ENCODE results near the gene GNG7. TPM values are rescaled to one million over a fixed set of nuclear protein-coding genes. Genes with fewer than 3 reads are reported as not detected.
A peak's percentile ranks its signal among the peaks of the same experiment; 100 is the strongest.
"Not testable (repeated sequence)": the region's sequence is repeated elsewhere in the genome, so short reads cannot be mapped to it uniquely, and the experiment has no call there.

GNG7 gene
- total RNA-seq, 1 donor from 2014 or later, result 0.96 TPM

- no peaks in the 10 kb centered on the region for H3K9me3 ChIP-seq
- peak overlapping the region in 1 of 2 donors; percentile 61 for H3K4me3 ChIP-seq
- peak overlapping the region; percentile 92 to 94 for H3K27ac ChIP-seq
- no peak for DNase-seq (ENCODE audit: low spot score in 2 of 2)
- H3K4me1 ChIP-seq, result peaks cover 0 to 9% of the 10 kb centered on the region in 2 donors
- intact Hi-C loops (cut with DNase I), result loop anchor here (1.0 to 2.0 kb wide), 6 partner anchors 16 to 185 kb away; partner anchors contain the start of gene TIMM13
- peak in 1 of 3 experiments; percentile 9 for TF ChIP-seq CTCF (IDR thresholded peaks at IDR 0.05)
- no peaks in the 10 kb centered on the region for H3K36me3 ChIP-seq
- H3K27me3 ChIP-seq, result no peaks in the 10 kb centered on the region
Measured at GRCh38 chr19:2611483-2612464, 90.7 kb downstream of the GNG7 start.

- H3K4me1 ChIP-seq, result peaks cover 0 to 9% of the 10 kb centered on the region in 2 donors
- H3K27me3 ChIP-seq, result no peaks in the 10 kb centered on the region
- peak; percentile 93 to 99 (median 94) for TF ChIP-seq CTCF (IDR thresholded peaks at IDR 0.05)
- H3K36me3 ChIP-seq, result no peaks in the 10 kb centered on the region
- H3K27ac ChIP-seq, result peak overlapping the region; percentile 92 to 94
- H3K9me3 ChIP-seq, result no peaks in the 10 kb centered on the region
- peak overlapping the region; percentile 51 to 61 for H3K4me3 ChIP-seq
- intact Hi-C loops (cut with DNase I), result loop anchor here (1.0 to 2.0 kb wide), 5 partner anchors 16 to 184 kb away; partner anchors contain the start of gene TIMM13
- DNase-seq (ENCODE audit: low spot score in 2 of 2), result peak; percentile 80 to 97
Measured at GRCh38 chr19:2610637-2611482, 91.6 kb downstream of the GNG7 start.

GRCh38 chr19:2609389-2610116 lies 92.9 kb downstream of the GNG7 start:
- Histone ChIP-seq H3K27ac (peak overlapping the region; percentile 92 to 94), H3K27me3 (no peaks in the 10 kb centered on the region), H3K36me3 (no peaks in the 10 kb centered on the region), H3K4me1 (peaks cover 0 to 9% of the 10 kb centered on the region in 2 donors), H3K4me3 (no peak overlapping the region), H3K9me3 (no peaks in the 10 kb centered on the region)
- TF ChIP-seq CTCF (IDR thresholded peaks at IDR 0.05), result no peak
- peak in 1 of 2 donors; percentile 60 for DNase-seq (ENCODE audit: low spot score in 2 of 2)
- intact Hi-C loops (cut with DNase I), result loop anchor here (2.0 kb wide), 2 partner anchors 67 to 183 kb away; partner anchors contain the start of gene TIMM13

GRCh38 chr19:2609034-2609388 lies 93.5 kb downstream of the GNG7 start:
- H3K27ac ChIP-seq, result peak overlapping the region; percentile 92 to 94
- peaks cover 2 to 10% of the 10 kb centered on the region in 2 donors for H3K4me1 ChIP-seq
- H3K36me3 ChIP-seq; intact Hi-C loops (cut with DNase I); DNase-seq (ENCODE audit: low spot score in 2 of 2); H3K4me3 ChIP-seq; H3K27me3 ChIP-seq; H3K9me3 ChIP-seq: not testable (repeated sequence)

GRCh38 chr19:2608602-2608922 lies 93.9 kb downstream of the GNG7 start:
- no peaks in the 10 kb centered on the region for H3K27me3 ChIP-seq
- DNase-seq (ENCODE audit: low spot score in 2 of 2), result no peak
- intact Hi-C loops (cut with DNase I), result no loop called here
- H3K4me1 ChIP-seq, result peaks cover 3 to 10% of the 10 kb centered on the region in 2 donors
- no peak overlapping the region for H3K4me3 ChIP-seq
- TF ChIP-seq CTCF (IDR thresholded peaks at IDR 0.05), result no peak
- H3K27ac ChIP-seq, result no peak overlapping the region
- H3K36me3 ChIP-seq, result no peaks in the 10 kb centered on the region
- H3K9me3 ChIP-seq, result no peaks in the 10 kb centered on the region
